Thoracic aorta (tissue), 2 donors: ENCODE data around the gene ZNF385C. TPM values are rescaled to one million over a fixed set of nuclear protein-coding genes. Genes with fewer than 3 reads are reported as not detected.

Experiments used
- ATAC-seq: fragments of 150-250 bp; one replicate; pipeline ENCODE4 v1.8.0; 2017; ENCODE audit warnings: low read depth; ENCODE audit not compliant: insufficient number of reproducible peaks, low FRiP score
- DNase-seq: peaks from one replicate; pipeline ENCODE4 v3.0.0-alpha.2; 2020; ENCODE audit warnings: low spot score
- H3K27ac ChIP-seq, 2 donors: fragments of 200-600 bp; sonication (generic); 1 replicate in 1 of 2; 2 replicates in 1 of 2; pipeline ENCODE4 v1.5.1; 2016; ENCODE audit warnings: mild to moderate bottlenecking in 2 of 2, moderate library complexity in 2 of 2
- H3K27me3 ChIP-seq: fragments of 200-600 bp; sonication (generic); replicated peaks from 2 replicates; pipeline ENCODE4 v1.6.0; 2016; ENCODE audit warnings: mild to moderate bottlenecking; ENCODE audit not compliant: insufficient read depth
- H3K36me3 ChIP-seq: fragments of 200-600 bp; sonication (generic); one replicate; pipeline ENCODE4 v1.5.1; 2016
- H3K4me1 ChIP-seq, 2 donors: fragments of 200-600 bp; sonication (generic); 1 replicate in 1 of 2; 2 replicates in 1 of 2; pipeline versions ENCODE4 v1.5.1 to v1.6.0; 2016; ENCODE audit warnings: low read depth in 2 of 2, mild to moderate bottlenecking in 1 of 2; ENCODE audit not compliant: control insufficient read depth in 1 of 2
- H3K4me3 ChIP-seq: fragments of 200-600 bp; sonication (generic); 2 replicates; pipeline ENCODE4 v1.5.1; 2016; ENCODE audit warnings: mild to moderate bottlenecking
- H3K9me3 ChIP-seq: fragments of 200-600 bp; sonication (generic); 2 replicates; pipeline ENCODE4 v1.5.1; 2016
- total RNA-seq, 2 donors: library from RNA; depleted of rRNA; stranded (reverse); fragments of >200 nt; gene quantifications; one replicate each; pipeline versions ENCODE4 v1.1.0 to v1.2.3, GENCODE V29; 2016
- TF ChIP-seq, protein P1 (sequence below): fragments of 200-600 bp; sonication (generic); IDR thresholded peaks from one replicate; pipeline ENCODE4 v1.5.1; 2019; ENCODE audit warnings: antibody characterized with exemption

The ZNF385C gene
- total RNA-seq, 2 donors from 2014 or later: not detected

DNA sequence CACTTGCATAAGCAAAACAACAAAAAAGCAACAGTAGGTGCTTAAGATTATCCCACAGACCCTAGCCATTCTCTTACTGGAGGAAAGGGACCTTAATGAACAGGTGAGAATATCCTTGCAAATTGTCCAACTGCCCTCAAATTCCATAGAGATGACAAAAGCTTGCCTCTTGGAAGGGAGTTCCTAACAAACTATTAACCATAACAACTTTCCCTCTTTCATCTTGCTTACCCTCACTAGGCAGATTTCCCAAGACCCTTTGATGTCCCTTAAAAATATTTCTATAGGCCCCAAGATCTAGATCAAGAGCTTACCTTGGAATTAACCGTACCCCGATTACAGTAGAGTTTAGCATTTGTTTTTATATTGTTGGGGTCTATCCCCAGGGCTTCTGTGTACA, 109.9 kb downstream of the ZNF385C start:
- H3K4me3 ChIP-seq: no peak overlapping the region
- no peaks in the 10 kb centered on the region for H3K9me3 ChIP-seq
- no peaks in the 10 kb centered on the region for H3K27me3 ChIP-seq
- H3K27ac ChIP-seq: no peak overlapping the region
- TF ChIP-seq, protein P1, sequence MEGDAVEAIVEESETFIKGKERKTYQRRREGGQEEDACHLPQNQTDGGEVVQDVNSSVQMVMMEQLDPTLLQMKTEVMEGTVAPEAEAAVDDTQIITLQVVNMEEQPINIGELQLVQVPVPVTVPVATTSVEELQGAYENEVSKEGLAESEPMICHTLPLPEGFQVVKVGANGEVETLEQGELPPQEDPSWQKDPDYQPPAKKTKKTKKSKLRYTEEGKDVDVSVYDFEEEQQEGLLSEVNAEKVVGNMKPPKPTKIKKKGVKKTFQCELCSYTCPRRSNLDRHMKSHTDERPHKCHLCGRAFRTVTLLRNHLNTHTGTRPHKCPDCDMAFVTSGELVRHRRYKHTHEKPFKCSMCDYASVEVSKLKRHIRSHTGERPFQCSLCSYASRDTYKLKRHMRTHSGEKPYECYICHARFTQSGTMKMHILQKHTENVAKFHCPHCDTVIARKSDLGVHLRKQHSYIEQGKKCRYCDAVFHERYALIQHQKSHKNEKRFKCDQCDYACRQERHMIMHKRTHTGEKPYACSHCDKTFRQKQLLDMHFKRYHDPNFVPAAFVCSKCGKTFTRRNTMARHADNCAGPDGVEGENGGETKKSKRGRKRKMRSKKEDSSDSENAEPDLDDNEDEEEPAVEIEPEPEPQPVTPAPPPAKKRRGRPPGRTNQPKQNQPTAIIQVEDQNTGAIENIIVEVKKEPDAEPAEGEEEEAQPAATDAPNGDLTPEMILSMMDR: no peak
- ATAC-seq: no peak
- H3K36me3 ChIP-seq: peaks cover 64% of the 10 kb centered on the region
- no peaks in the 10 kb centered on the region for H3K4me1 ChIP-seq
- no peak for DNase-seq

DNA sequence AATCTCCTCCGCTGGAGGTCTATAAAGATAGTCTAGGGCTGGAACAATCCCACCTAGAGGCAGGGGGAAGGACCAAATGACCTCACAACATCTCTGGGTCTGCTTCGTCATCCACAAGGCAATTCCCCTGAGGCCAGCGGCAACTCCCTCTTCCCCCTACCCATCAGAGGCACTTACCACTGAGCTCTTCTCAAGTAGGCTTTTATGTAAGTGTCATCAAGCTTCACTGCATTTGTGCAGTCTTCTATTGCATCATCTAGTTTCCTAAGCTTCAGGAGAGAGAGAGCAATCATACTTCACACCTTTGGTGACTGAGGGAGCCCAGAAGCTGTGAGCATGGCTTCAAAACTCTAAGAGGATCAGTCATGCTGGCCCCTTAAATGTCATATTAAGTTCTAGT, 110.6 kb downstream of the ZNF385C start:
- TF ChIP-seq, protein P1: no peak
- DNase-seq: no peak
- ATAC-seq: no peak
- Histone ChIP-seq H3K4me1 (no peaks in the 10 kb centered on the region), H3K9me3 (no peaks in the 10 kb centered on the region), H3K27me3 (no peaks in the 10 kb centered on the region), H3K4me3 (no peak overlapping the region), H3K27ac (no peak overlapping the region), H3K36me3 (peaks cover 61% of the 10 kb centered on the region)

GRCh38 chr17:41986634-41987033, 111.6 kb downstream of the ZNF385C start:
- no peaks in the 10 kb centered on the region for H3K27me3 ChIP-seq

DNA sequence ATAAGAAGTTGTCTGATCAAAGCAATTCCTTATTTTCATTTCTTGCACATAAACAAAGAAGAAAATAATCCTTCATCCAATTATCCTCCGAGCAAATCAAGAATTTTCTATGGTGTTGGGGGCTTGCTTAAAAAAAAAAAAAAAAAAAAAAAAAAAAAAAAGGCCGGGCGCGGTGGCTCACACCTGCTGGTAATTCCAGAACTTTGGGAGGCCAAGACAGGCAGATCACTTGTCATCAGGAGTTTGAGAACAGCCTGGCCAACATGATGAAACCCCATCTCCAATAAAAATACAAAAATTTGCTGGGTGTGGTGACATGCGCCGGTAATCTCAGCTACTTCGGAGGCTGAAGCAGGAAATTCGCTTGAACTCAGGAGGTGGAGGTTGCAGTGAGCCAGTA, 112.4 kb downstream of the ZNF385C start:
- Histone ChIP-seq H3K4me3 (no peak overlapping the region), H3K27ac (no peak overlapping the region), H3K4me1 (no peaks in the 10 kb centered on the region), H3K36me3 (peaks cover 61% of the 10 kb centered on the region), H3K9me3 (no peaks in the 10 kb centered on the region), H3K27me3 (no peaks in the 10 kb centered on the region)
- TF ChIP-seq, protein P1: no peak
- no peak for DNase-seq
- no peak for ATAC-seq

More at GRCh38 chr17:41986634-41987033, 111.6 kb downstream of the ZNF385C start:
- Histone ChIP-seq H3K36me3 (peaks cover 56% of the 10 kb centered on the region), H3K4me3 (no peak overlapping the region), H3K27ac (no peak overlapping the region), H3K4me1 (no peaks in the 10 kb centered on the region), H3K9me3 (no peaks in the 10 kb centered on the region)
- no peak for ATAC-seq
- no peak for DNase-seq
- TF ChIP-seq, protein P1: no peak

DNA sequence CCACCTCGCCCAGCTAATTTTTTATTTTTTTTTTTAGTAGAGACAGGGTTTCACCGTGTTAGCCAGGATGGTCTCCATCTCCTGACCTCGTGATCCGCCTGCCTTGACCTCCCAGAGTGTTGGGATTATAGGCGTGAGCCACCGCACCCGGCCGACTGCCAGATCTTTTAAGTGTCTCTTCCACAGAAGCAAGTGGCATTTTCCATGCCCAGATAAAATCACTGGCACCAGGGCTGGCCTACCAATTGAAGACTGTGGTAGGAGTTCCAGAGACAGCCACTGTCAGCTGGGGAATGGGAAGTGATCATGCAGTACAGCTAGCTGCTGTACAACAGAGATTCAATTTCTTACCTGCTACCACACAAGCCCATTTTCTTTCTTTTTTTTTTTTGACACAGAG, 113.8 kb downstream of the ZNF385C start:
- no peak overlapping the region for H3K27ac ChIP-seq
- TF ChIP-seq, protein P1: no peak
- H3K36me3 ChIP-seq: peaks cover 61% of the 10 kb centered on the region
- H3K4me3 ChIP-seq: no peak overlapping the region
- no peaks in the 10 kb centered on the region for H3K9me3 ChIP-seq
- no peak for DNase-seq
- no peaks in the 10 kb centered on the region for H3K27me3 ChIP-seq
- H3K4me1 ChIP-seq: no peaks in the 10 kb centered on the region
- no peak for ATAC-seq
